Measurements from ENCODE around the gene PAXX. TPM values are rescaled to one million over a fixed set of nuclear protein-coding genes. Genes with fewer than 3 reads are reported as not detected.

PAXX gene
- total and polyA plus RNA-seq, 2 donors (not counting 1 experiment from before 2014, with no cell fraction given): 74.8 to 167 TPM

GRCh38 chr9:136955943-136956335 lies 36.3 kb upstream of the PAXX start:
- POLR2A ChIA-PET: no interaction called here
- Histone ChIP-seq H3K27me3 (replicated peaks in 1 of 4; ENCODE audit: control extremely low read depth in 1 of 4, control insufficient read depth in 3 of 4, insufficient read depth in 4 of 4, low read length in 3 of 4) (peaks cover 0 to 6% (median under 1%) of the 10 kb centered on the region in 4 experiments), H4K20me1 (ENCODE audit: control insufficient read depth, insufficient read depth, low read length, poor library complexity, severe bottlenecking) (no peaks in the 10 kb centered on the region), H3K27ac (ENCODE audit: low read length in 2 of 2) (no peak overlapping the region), H3K79me2 (ENCODE audit: control insufficient read depth, insufficient read depth, low read length) (no peaks in the 10 kb centered on the region), H3K4me1 (ENCODE audit: control insufficient read depth in 2 of 2, insufficient read depth in 2 of 2, low read length in 2 of 2) (no peaks in the 10 kb centered on the region), H3K36me3 (replicated peaks in 1 of 2; ENCODE audit: control extremely low read depth in 1 of 2, control insufficient read depth in 1 of 2, extremely low read depth in 1 of 2, insufficient read depth in 2 of 2, low read length in 1 of 2) (no peaks in the 10 kb centered on the region), H3K4me3 (ENCODE audit: control extremely low read depth in 1 of 5, extremely low read depth in 1 of 5, insufficient read depth in 1 of 5, low read depth in 2 of 5, low read length in 4 of 5) (no peak overlapping the region), H3K9ac (ENCODE audit: low read length) (no peak overlapping the region), H3K9me3 (ENCODE audit: control extremely low read depth in 1 of 3, control insufficient read depth in 2 of 3, insufficient read depth in 1 of 3, low read length in 2 of 3) (peaks cover 0 to 2% (median 0%) of the 10 kb centered on the region in 3 donors), H3K4me2 (replicated peaks; ENCODE audit: low read depth, low read length, poor library complexity, severe bottlenecking) (no peak overlapping the region), H2AFZ (ENCODE audit: insufficient read depth, low read depth, low read length, poor library complexity, severe bottlenecking) (no peak overlapping the region)
- Mint-ChIP-seq H3K27ac (no peak overlapping the region), H3K4me3 (no peak overlapping the region), H3K9me3 (ENCODE audit: insufficient read depth) (no peaks in the 10 kb centered on the region), H3K4me1 (no peaks in the 10 kb centered on the region), H3K27me3 (no peaks in the 10 kb centered on the region)
- DNase-seq: no peak
- intact Hi-C loops (cut with micrococcal nuclease): no loop called here
- no peak for TF ChIP-seq EZH2 (IDR thresholded peaks at IDR 0.05; ENCODE audit: borderline replicate concordance, insufficient read depth, low read depth, low read length, poor library complexity, severe bottlenecking)
- TF ChIP-seq, protein P1, sequence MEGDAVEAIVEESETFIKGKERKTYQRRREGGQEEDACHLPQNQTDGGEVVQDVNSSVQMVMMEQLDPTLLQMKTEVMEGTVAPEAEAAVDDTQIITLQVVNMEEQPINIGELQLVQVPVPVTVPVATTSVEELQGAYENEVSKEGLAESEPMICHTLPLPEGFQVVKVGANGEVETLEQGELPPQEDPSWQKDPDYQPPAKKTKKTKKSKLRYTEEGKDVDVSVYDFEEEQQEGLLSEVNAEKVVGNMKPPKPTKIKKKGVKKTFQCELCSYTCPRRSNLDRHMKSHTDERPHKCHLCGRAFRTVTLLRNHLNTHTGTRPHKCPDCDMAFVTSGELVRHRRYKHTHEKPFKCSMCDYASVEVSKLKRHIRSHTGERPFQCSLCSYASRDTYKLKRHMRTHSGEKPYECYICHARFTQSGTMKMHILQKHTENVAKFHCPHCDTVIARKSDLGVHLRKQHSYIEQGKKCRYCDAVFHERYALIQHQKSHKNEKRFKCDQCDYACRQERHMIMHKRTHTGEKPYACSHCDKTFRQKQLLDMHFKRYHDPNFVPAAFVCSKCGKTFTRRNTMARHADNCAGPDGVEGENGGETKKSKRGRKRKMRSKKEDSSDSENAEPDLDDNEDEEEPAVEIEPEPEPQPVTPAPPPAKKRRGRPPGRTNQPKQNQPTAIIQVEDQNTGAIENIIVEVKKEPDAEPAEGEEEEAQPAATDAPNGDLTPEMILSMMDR (IDR thresholded peaks at IDR 0.05): no peak
- CTCF ChIA-PET: no interaction called here
- WGBS (ENCODE audit: insufficient coverage): 91% methylated on average over 9 of the region's 9 CpGs
- ATAC-seq (ENCODE audit: low read depth): no peak

DNA sequence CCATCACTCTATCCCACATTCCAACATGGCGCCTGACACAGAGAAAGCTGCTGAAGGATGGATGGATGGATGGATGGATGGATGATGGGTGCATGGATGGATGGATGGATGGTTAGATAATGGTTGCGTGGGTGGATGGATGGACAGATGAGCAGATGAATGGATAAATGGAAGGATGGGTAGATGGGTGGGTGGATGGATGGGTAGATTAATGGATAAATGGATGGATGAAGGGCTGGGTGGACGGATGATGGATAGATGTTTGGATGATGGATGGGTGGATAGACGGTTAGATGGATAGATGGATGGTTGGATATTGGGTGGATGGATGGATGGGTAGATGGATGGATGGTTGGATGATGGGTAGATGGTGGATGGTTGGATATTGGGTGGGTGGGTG lies 35.6 kb upstream of the PAXX start:
- DNase-seq (no peak), ATAC-seq (ENCODE audit: low read depth) (no peak)
- Histone ChIP-seq H3K27ac (ENCODE audit: low read length in 2 of 2) (no peak overlapping the region), H2AFZ (ENCODE audit: insufficient read depth, low read depth, low read length, poor library complexity, severe bottlenecking) (no peak overlapping the region), H3K4me3 (ENCODE audit: control extremely low read depth in 1 of 5, extremely low read depth in 1 of 5, insufficient read depth in 1 of 5, low read depth in 2 of 5, low read length in 4 of 5) (no peak overlapping the region), H3K9me3 (ENCODE audit: control extremely low read depth in 1 of 3, control insufficient read depth in 2 of 3, insufficient read depth in 1 of 3, low read length in 2 of 3) (peaks cover 0 to 2% (median 0%) of the 10 kb centered on the region in 3 donors), H3K4me2 (replicated peaks; ENCODE audit: low read depth, low read length, poor library complexity, severe bottlenecking) (no peak overlapping the region), H3K36me3 (replicated peaks in 1 of 2; ENCODE audit: control extremely low read depth in 1 of 2, control insufficient read depth in 1 of 2, extremely low read depth in 1 of 2, insufficient read depth in 2 of 2, low read length in 1 of 2) (no peaks in the 10 kb centered on the region), H4K20me1 (ENCODE audit: control insufficient read depth, insufficient read depth, low read length, poor library complexity, severe bottlenecking) (no peaks in the 10 kb centered on the region), H3K4me1 (ENCODE audit: control insufficient read depth in 2 of 2, insufficient read depth in 2 of 2, low read length in 2 of 2) (no peaks in the 10 kb centered on the region), H3K27me3 (replicated peaks in 1 of 4; ENCODE audit: control extremely low read depth in 1 of 4, control insufficient read depth in 3 of 4, insufficient read depth in 4 of 4, low read length in 3 of 4) (peaks cover 0 to 6% (median under 1%) of the 10 kb centered on the region in 4 experiments), H3K79me2 (ENCODE audit: control insufficient read depth, insufficient read depth, low read length) (no peaks in the 10 kb centered on the region), H3K9ac (ENCODE audit: low read length) (no peak overlapping the region)
- WGBS (ENCODE audit: insufficient coverage): 88% methylated on average over 3 of the region's 4 CpGs
- H3K4me3 Mint-ChIP-seq: no peak overlapping the region
- no peak overlapping the region for H3K27ac Mint-ChIP-seq
- H3K9me3 Mint-ChIP-seq (ENCODE audit: insufficient read depth): no peaks in the 10 kb centered on the region
- intact Hi-C loops (cut with micrococcal nuclease): no loop called here
- no peaks in the 10 kb centered on the region for H3K27me3 Mint-ChIP-seq
- TF ChIP-seq, protein P1 (IDR thresholded peaks at IDR 0.05): no peak
- no peak for TF ChIP-seq EZH2 (IDR thresholded peaks at IDR 0.05; ENCODE audit: borderline replicate concordance, insufficient read depth, low read depth, low read length, poor library complexity, severe bottlenecking)
- CTCF ChIA-PET: no interaction called here
- POLR2A ChIA-PET: no interaction called here
- H3K4me1 Mint-ChIP-seq: no peaks in the 10 kb centered on the region
